SK-N-SH (cell line): ENCODE measurements around the gene CACNG4. TPM values are rescaled to one million over a fixed set of nuclear protein-coding genes. Genes with fewer than 3 reads are reported as not detected.
"Not testable (repeated sequence)": the region's sequence is repeated elsewhere in the genome, so short reads cannot be mapped to it uniquely, and the experiment has no call there.

Source experiments
- CTCF ChIA-PET: fragments of 300-600, 350-600 bp; formaldehyde crosslinking; extraction: SDS; loops from one replicate; lab custom pipeline; 2021; lab: Yijun Ruan, JAX
- POLR2A ChIA-PET: fragments of 350-600 bp; sonication (Branson Sonifier 250); formaldehyde crosslinking; extraction: SDS; loops from one replicate; lab custom pipeline; 2020; ENCODE audit warnings: antibody characterized with exemption, inconsistent platforms; lab: Yijun Ruan, JAX
- DNase-seq: peaks from one replicate; pipeline ENCODE4 v3.0.0; 2012
- H2AFZ ChIP-seq: fragments of 200-600 bp; sonication (generic); 2 replicates; pipeline ENCODE4 v1.8.1; 2016; ENCODE audit warnings: antibody characterized with exemption, mild to moderate bottlenecking, low read depth
- H3F3A ChIP-seq: fragments of 200-600 bp; sonication (generic); replicated peaks from 2 replicates; pipeline ENCODE3; 2016; ENCODE audit warnings: antibody characterized with exemption, mild to moderate bottlenecking; ENCODE audit not compliant: insufficient read depth
- H3K27ac ChIP-seq, 2 experiments: fragments of 200-500 bp in 1 of 2; fragments of 200-600 bp in 1 of 2; sonication (Bioruptor generic) in 1 of 2; sonication (generic), shearing (Covaris generic) in 1 of 2; 2 replicates each; pipeline versions ENCODE4 v1.5.1 to v1.6.1; 2014 to 2016; ENCODE audit warnings: low read depth in 2 of 2, inconsistent platforms in 1 of 2, low read length in 1 of 2, mild to moderate bottlenecking in 1 of 2, mixed read lengths in 1 of 2
- H3K27me3 ChIP-seq: fragments of 200-600 bp; sonication (generic), shearing (Covaris generic); 2 replicates; pipeline ENCODE4 v1.6.1; 2016; ENCODE audit warnings: mixed run types; ENCODE audit not compliant: insufficient read depth
- H3K36me3 ChIP-seq, 2 experiments: fragments of 200-500 bp in 1 of 2; fragments of 200-600 bp in 1 of 2; sonication (Bioruptor generic) in 1 of 2; sonication (generic) in 1 of 2; replicated peaks in 1 of 2; 2 replicates each; pipeline versions ENCODE3 to v1.5.1; 2014 to 2016; ENCODE audit warnings: low read length in 1 of 2, mild to moderate bottlenecking in 1 of 2; ENCODE audit not compliant: insufficient read depth in 2 of 2, control insufficient read depth in 1 of 2
- H3K4me1 ChIP-seq, 2 experiments: fragments of 200-500 bp in 1 of 2; fragments of 200-600 bp in 1 of 2; sonication (Bioruptor generic) in 1 of 2; sonication (generic), shearing (Covaris generic) in 1 of 2; 2 replicates each; pipeline versions ENCODE4 v1.5.1 to v1.6.1; 2014 to 2016; ENCODE audit warnings: low read depth in 1 of 2, low read length in 1 of 2, mixed run types in 1 of 2; ENCODE audit not compliant: insufficient read depth in 2 of 2, control insufficient read depth in 1 of 2
- H3K4me2 ChIP-seq: fragments of 200-600 bp; sonication (generic), shearing (Covaris generic); 2 replicates; pipeline ENCODE4 v1.6.1; 2017; ENCODE audit warnings: mixed run types
- H3K4me3 ChIP-seq, 2 experiments: fragments of 200-500 bp in 1 of 2; fragments of 200-600 bp in 1 of 2; sonication (Bioruptor generic) in 1 of 2; sonication (generic), shearing (Covaris generic) in 1 of 2; 2 replicates each; pipeline versions ENCODE4 v1.5.1 to v1.8.1; 2014 to 2016; ENCODE audit warnings: low read depth in 2 of 2, inconsistent platforms in 1 of 2, low read length in 1 of 2, mild to moderate bottlenecking in 1 of 2, mixed read lengths in 1 of 2, moderate library complexity in 1 of 2
- H3K79me2 ChIP-seq: fragments of 200-600 bp; sonication (generic); 2 replicates; pipeline ENCODE4 v1.8.1; 2017; ENCODE audit warnings: mild to moderate bottlenecking; ENCODE audit not compliant: insufficient read depth
- H3K9ac ChIP-seq: fragments of 200-600 bp; sonication (generic); 2 replicates; pipeline ENCODE4 v1.6.1; 2017; ENCODE audit warnings: mixed run types
- H3K9me2 ChIP-seq: fragments of 200-600 bp; sonication (generic); 2 replicates; pipeline ENCODE4 v1.6.1; 2017; ENCODE audit warnings: mixed run types
- H3K9me3 ChIP-seq: fragments of 200-600 bp; sonication (generic); 2 replicates; pipeline ENCODE4 v1.6.1; 2017; ENCODE audit warnings: mixed run types, mild to moderate bottlenecking, moderate library complexity
- H4K20me1 ChIP-seq: fragments of 200-600 bp; sonication (generic); 2 replicates; pipeline ENCODE4 v1.6.1; 2017; ENCODE audit warnings: mild to moderate bottlenecking, mixed run types; ENCODE audit not compliant: insufficient read depth
- CHD2 ChIP-seq: fragments of 150-350 bp; IDR thresholded peaks from 2 replicates; pipeline ENCODE4 v1.6.1; 2018; ENCODE audit warnings: low read length; ENCODE audit not compliant: partially characterized antibody
- EP300 ChIP-seq, 2 experiments: IDR thresholded peaks; 2 replicates each; pipeline versions ENCODE4 v1.4.0 to v1.6.1; 2012; ENCODE audit warnings: borderline replicate concordance in 1 of 2, low read depth in 1 of 2, low read length in 1 of 2
- EZH2phosphoT487 ChIP-seq: fragments of 200-600 bp; sonication (generic); IDR thresholded peaks from 2 replicates; pipeline ENCODE4 v1.6.1; 2017; ENCODE audit warnings: low read depth, mixed run types, mild to moderate bottlenecking, antibody characterized with exemption, moderate library complexity, borderline replicate concordance
- FOXJ3 ChIP-seq: sonication (generic); formaldehyde crosslinking; IDR thresholded peaks from 2 replicates; pipeline ENCODE4 v1.5.1; 2020; ENCODE audit warnings: mild to moderate bottlenecking, missing genetic modification reagents
- GATA2 ChIP-seq: sonication (generic); formaldehyde crosslinking; IDR thresholded peaks from 2 replicates; pipeline ENCODE4 v1.5.0; 2020; ENCODE audit warnings: mild to moderate bottlenecking, missing genetic modification reagents
- MXI1 ChIP-seq: IDR thresholded peaks from 2 replicates; pipeline ENCODE4 v1.6.1; 2012; ENCODE audit warnings: mild to moderate bottlenecking, low read depth, low read length, improper control_type of control experiment
- NRF1 ChIP-seq: IDR thresholded peaks from 2 replicates; pipeline ENCODE4 v1.6.1; 2012; ENCODE audit warnings: low read depth, mild to moderate bottlenecking, low read length
- POLR2AphosphoS5 ChIP-seq: IDR thresholded peaks from 2 replicates; pipeline ENCODE4 v1.6.1; 2012; ENCODE audit warnings: low read depth, low read length
- RAD21 ChIP-seq: IDR thresholded peaks from 2 replicates; pipeline ENCODE4 v1.6.1; 2012; ENCODE audit warnings: mild to moderate bottlenecking, low read length
- RCOR1 ChIP-seq: fragments of 150-350 bp; IDR thresholded peaks from 2 replicates; pipeline ENCODE4 v1.6.1; 2017; ENCODE audit warnings: antibody characterized with exemption, low read length
- TCF12 ChIP-seq: IDR thresholded peaks from 2 replicates; pipeline ENCODE4 v1.4.0; 2012
- WGBS: methylation state at CpG from one replicate; pipeline ENCODE4 v1.1.6; 2017; ENCODE audit warnings: low lambda C conversion rate; 5-methylcytosine and 5-hydroxymethylcytosine counted together
- polyA plus RNA-seq, 3 experiments: library from polyadenylated mRNA; depleted of rRNA; stranded (reverse); fragments of >200 nt; gene quantifications; 2 replicates each; pipeline ENCODE4 v1.2.3, GENCODE V29; 2012
- TF ChIP-seq, protein P1 (sequence below): IDR thresholded peaks from 2 replicates; pipeline ENCODE4 v1.4.0; 2012; ENCODE audit warnings: low read depth, borderline replicate concordance
- TF ChIP-seq, protein P2 (sequence below): IDR thresholded peaks from 2 replicates; pipeline ENCODE4 v1.6.1; 2012; ENCODE audit warnings: mild to moderate bottlenecking, low read depth, low read length, moderate library complexity
- TF ChIP-seq, protein P3 (sequence below): IDR thresholded peaks from 2 replicates; pipeline ENCODE4 v1.4.0; 2012; ENCODE audit warnings: low read depth, borderline replicate concordance
- TF ChIP-seq, protein P4 (sequence below): IDR thresholded peaks from 2 replicates; pipeline ENCODE4; 2012

Gene CACNG4
- polyA plus RNA-seq, 1 of the 3 experiments (the other 2 are of a cell fraction): 13.2 TPM

DNA sequence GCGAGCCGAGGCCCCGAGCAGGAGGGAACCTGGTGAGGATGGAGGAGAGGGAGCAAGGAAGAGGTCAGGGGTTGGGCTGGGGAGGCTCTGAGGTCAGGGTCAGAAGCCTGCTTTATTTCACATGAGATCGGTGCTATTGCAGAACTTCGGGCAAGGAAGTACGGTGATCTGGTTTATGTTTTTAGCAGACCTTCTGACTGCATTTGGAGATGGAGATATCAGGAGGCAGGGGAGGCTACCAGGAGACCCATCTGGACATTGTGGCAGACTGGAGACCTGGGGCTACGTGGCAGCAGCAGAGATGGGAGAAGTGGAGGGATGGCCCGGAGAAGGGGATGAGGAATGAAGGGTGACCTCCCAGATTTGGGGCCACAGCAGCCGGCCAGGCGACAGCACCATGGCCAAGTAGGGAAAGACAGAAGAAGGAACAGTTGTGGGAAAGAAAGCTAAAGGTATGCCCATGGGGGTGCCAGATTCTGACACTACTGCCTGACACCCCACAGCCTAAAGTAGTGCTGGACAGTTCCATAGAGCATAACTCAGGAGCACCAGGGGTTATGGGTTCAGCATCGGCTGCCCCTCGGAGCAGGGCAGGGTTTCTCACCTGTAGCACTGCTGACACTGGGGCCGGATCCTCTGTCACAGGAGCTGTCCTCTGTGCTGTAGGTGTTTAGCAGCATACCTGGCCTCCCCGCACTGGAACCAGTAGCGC lies 7.4 kb downstream of the CACNG4 start:
- TF ChIP-seq, protein P1, sequence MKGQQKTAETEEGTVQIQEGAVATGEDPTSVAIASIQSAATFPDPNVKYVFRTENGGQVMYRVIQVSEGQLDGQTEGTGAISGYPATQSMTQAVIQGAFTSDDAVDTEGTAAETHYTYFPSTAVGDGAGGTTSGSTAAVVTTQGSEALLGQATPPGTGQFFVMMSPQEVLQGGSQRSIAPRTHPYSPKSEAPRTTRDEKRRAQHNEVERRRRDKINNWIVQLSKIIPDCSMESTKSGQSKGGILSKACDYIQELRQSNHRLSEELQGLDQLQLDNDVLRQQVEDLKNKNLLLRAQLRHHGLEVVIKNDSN: no peak
- peak; percentile 75 for TF ChIP-seq TCF12
- no peak for TF ChIP-seq NRF1
- peak in 1 of 2 experiments; percentile 99; a peak in 2 of 4 replicates for TF ChIP-seq EP300 (IDR thresholded peaks at IDR 0.05; ENCODE audit: borderline replicate concordance in 1 of 2, low read depth in 1 of 2, low read length in 1 of 2)
- TF ChIP-seq POLR2AphosphoS5: peak; percentile 73; the same call in 1 of the 2 replicates
- TF ChIP-seq RCOR1: peak; percentile 96
- TF ChIP-seq GATA2 (CRISPR knock-in tag): peak; percentile 99
- TF ChIP-seq, protein P2, sequence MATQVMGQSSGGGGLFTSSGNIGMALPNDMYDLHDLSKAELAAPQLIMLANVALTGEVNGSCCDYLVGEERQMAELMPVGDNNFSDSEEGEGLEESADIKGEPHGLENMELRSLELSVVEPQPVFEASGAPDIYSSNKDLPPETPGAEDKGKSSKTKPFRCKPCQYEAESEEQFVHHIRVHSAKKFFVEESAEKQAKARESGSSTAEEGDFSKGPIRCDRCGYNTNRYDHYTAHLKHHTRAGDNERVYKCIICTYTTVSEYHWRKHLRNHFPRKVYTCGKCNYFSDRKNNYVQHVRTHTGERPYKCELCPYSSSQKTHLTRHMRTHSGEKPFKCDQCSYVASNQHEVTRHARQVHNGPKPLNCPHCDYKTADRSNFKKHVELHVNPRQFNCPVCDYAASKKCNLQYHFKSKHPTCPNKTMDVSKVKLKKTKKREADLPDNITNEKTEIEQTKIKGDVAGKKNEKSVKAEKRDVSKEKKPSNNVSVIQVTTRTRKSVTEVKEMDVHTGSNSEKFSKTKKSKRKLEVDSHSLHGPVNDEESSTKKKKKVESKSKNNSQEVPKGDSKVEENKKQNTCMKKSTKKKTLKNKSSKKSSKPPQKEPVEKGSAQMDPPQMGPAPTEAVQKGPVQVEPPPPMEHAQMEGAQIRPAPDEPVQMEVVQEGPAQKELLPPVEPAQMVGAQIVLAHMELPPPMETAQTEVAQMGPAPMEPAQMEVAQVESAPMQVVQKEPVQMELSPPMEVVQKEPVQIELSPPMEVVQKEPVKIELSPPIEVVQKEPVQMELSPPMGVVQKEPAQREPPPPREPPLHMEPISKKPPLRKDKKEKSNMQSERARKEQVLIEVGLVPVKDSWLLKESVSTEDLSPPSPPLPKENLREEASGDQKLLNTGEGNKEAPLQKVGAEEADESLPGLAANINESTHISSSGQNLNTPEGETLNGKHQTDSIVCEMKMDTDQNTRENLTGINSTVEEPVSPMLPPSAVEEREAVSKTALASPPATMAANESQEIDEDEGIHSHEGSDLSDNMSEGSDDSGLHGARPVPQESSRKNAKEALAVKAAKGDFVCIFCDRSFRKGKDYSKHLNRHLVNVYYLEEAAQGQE: peak; percentile 81
- peak; percentile 97 for TF ChIP-seq FOXJ3 (CRISPR knock-in tag)
- TF ChIP-seq, protein P3, sequence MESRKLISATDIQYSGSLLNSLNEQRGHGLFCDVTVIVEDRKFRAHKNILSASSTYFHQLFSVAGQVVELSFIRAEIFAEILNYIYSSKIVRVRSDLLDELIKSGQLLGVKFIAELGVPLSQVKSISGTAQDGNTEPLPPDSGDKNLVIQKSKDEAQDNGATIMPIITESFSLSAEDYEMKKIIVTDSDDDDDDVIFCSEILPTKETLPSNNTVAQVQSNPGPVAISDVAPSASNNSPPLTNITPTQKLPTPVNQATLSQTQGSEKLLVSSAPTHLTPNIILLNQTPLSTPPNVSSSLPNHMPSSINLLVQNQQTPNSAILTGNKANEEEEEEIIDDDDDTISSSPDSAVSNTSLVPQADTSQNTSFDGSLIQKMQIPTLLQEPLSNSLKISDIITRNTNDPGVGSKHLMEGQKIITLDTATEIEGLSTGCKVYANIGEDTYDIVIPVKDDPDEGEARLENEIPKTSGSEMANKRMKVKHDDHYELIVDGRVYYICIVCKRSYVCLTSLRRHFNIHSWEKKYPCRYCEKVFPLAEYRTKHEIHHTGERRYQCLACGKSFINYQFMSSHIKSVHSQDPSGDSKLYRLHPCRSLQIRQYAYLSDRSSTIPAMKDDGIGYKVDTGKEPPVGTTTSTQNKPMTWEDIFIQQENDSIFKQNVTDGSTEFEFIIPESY: no peak
- TF ChIP-seq, protein P4, sequence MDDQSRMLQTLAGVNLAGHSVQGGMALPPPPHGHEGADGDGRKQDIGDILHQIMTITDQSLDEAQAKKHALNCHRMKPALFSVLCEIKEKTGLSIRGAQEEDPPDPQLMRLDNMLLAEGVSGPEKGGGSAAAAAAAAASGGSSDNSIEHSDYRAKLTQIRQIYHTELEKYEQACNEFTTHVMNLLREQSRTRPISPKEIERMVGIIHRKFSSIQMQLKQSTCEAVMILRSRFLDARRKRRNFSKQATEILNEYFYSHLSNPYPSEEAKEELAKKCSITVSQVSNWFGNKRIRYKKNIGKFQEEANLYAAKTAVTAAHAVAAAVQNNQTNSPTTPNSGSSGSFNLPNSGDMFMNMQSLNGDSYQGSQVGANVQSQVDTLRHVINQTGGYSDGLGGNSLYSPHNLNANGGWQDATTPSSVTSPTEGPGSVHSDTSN: peak; percentile 37; the same call in 1 of the 2 replicates
- TF ChIP-seq CHD2: peak; percentile 92
- TF ChIP-seq EZH2phosphoT487: no peak
- peak; percentile 69; the same call in 1 of the 2 replicates for TF ChIP-seq MXI1
- TF ChIP-seq RAD21: peak; percentile 48
- Histone ChIP-seq H3K27ac (peak overlapping the region in 1 of 2 experiments; percentile 97; a peak in 2 of 4 replicates), H3K9me2 (no peaks in the 10 kb centered on the region), H3F3A (no peaks in the 10 kb centered on the region), H3K4me2 (no peak overlapping the region), H3K9ac (no peak overlapping the region), H3K79me2 (0 out of 2 replicates have a peak, but pooled peaks cover 7% of the 10 kb centered on the region), H4K20me1 (peaks cover 13% of the 10 kb centered on the region), H3K27me3 (no peaks in the 10 kb centered on the region), H3K4me3 (no peak overlapping the region; a peak in 1 of 4 replicates), H3K9me3 (no peaks in the 10 kb centered on the region), H2AFZ (no peak overlapping the region), H3K4me1 (peaks cover 0 to 91% of the 10 kb centered on the region in 2 experiments; a peak in 2 of 4 replicates), H3K36me3 (peaks cover 0 to 4% of the 10 kb centered on the region in 2 experiments)
- WGBS: 72% methylated on average over 15 of the region's 15 CpGs
- POLR2A ChIA-PET: interaction anchor here (0.9 to 10.4 kb wide), 9 partner anchors 10 to 155 kb away, joined by 3 to 125 read pairs (median 3); no protein-coding TSS in a partner anchor
- CTCF ChIA-PET: interaction anchor here (0.7 to 6.8 kb wide), 18 partner anchors 9 to 771 kb away, joined by 3 to 60 read pairs (median 4); no protein-coding TSS in a partner anchor
- DNase-seq: peak; percentile 86

DNA sequence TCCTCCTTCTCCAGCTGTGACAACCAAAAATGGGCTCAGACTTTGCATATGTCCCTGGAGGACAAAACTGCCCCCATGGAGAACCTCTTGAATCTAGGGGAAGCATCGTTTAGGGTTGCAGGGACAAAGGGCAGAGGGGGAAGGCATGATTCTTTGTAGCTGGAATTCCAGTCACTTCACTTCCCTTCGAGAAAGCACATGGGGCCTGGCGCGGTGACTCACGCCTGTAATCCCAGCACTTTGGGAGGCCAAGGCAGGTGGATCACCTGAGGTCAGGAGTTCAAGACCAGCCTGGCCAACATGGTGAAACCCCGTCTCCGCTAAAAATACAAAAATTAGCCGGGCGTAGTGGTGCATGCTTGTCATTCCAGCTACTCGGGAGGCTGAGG lies 7.9 kb downstream of the CACNG4 start:
- ChIA-PET CTCF (interaction anchor here (0.8 to 6.8 kb wide), 14 partner anchors 8 to 772 kb away, joined by 3 to 60 read pairs (median 4); no protein-coding TSS in a partner anchor), POLR2A (interaction anchor here (1.6 to 10.4 kb wide), 3 partner anchors 12 to 154 kb away, joined by 3 to 125 read pairs (median 8); no protein-coding TSS in a partner anchor)
- not testable (repeated sequence) for H2AFZ ChIP-seq, H3K79me2 ChIP-seq, H3K4me3 ChIP-seq, H4K20me1 ChIP-seq, H3K9ac ChIP-seq, H3K36me3 ChIP-seq, H3K9me3 ChIP-seq, H3K27me3 ChIP-seq, H3F3A ChIP-seq, H3K9me2 ChIP-seq, H3K4me2 ChIP-seq, DNase-seq
- H3K4me1 ChIP-seq: peaks cover 0 to 91% of the 10 kb centered on the region in 2 experiments; a peak in 2 of 4 replicates
- 91% methylated on average over 10 of the region's 10 CpGs for WGBS
- peak overlapping the region in 1 of 2 experiments; percentile 97; a peak in 2 of 4 replicates for H3K27ac ChIP-seq
